LNCaP clone FGC (cell line): Measurements from ENCODE around the gene GMDS.
A peak's percentile ranks its signal among the peaks of the same experiment; 100 is the strongest.

Experiments used
- DNase-seq: peaks from one replicate; pipeline ENCODE4 v3.0.0-alpha.2; 2011; ENCODE audit warnings: low read depth
- H3K4me3 ChIP-seq: 2 replicates; pipeline ENCODE4 v1.5.1; 2011; ENCODE audit warnings: mild to moderate bottlenecking, low read depth, low read length, control low read depth
- CTCF ChIP-seq: IDR thresholded peaks from 2 replicates; pipeline ENCODE4 v1.5.1; 2012; ENCODE audit warnings: mild to moderate bottlenecking; ENCODE audit not compliant: control insufficient read depth, insufficient read depth; ENCODE audit errors: extremely low read depth

Gene GMDS

GRCh38 chr6:1825277-1825676 lies 420.1 kb downstream of the GMDS start:
- TF ChIP-seq CTCF = no peak
- no peak for DNase-seq
- H3K4me3 ChIP-seq = no peak overlapping the region

- no peak overlapping the region for H3K4me3 ChIP-seq
- no peak for TF ChIP-seq CTCF
- DNase-seq = no peak
Observed at GRCh38 chr6:1821513-1822183, 423.8 kb downstream of the GMDS start.

GRCh38 chr6:1821164-1821512 lies 424.3 kb downstream of the GMDS start:
- no peak for DNase-seq
- no peak for TF ChIP-seq CTCF
- no peak overlapping the region for H3K4me3 ChIP-seq

GRCh38 chr6:1820714-1821113 lies 424.7 kb downstream of the GMDS start:
- DNase-seq = no peak
- no peak overlapping the region for H3K4me3 ChIP-seq
- no peak for TF ChIP-seq CTCF

- no peak for DNase-seq
- TF ChIP-seq CTCF = no peak
- no peak overlapping the region for H3K4me3 ChIP-seq
Observed at GRCh38 chr6:1820165-1820564, 425.2 kb downstream of the GMDS start.

- no peak for TF ChIP-seq CTCF
- no peak for DNase-seq
- H3K4me3 ChIP-seq = no peak overlapping the region
Observed at GRCh38 chr6:1819007-1819406, 426.4 kb downstream of the GMDS start.

- peak; percentile 54 for DNase-seq
- TF ChIP-seq CTCF = no peak
- H3K4me3 ChIP-seq = no peak overlapping the region
Observed at GRCh38 chr6:1817033-1817761, 428.2 kb downstream of the GMDS start.
